LNCaP clone FGC (cell line): ENCODE results near the gene MCTP1.

Experiments
- DNase-seq: peaks from one replicate; pipeline ENCODE4 v3.0.0-alpha.2; 2011; ENCODE audit warnings: low read depth
- H3K4me3 ChIP-seq: 2 replicates; pipeline ENCODE4 v1.5.1; 2011; ENCODE audit warnings: mild to moderate bottlenecking, low read depth, low read length, control low read depth
- TF ChIP-seq, protein P1 (sequence below): IDR thresholded peaks from 2 replicates; pipeline ENCODE4 v1.5.1; 2012; ENCODE audit warnings: mild to moderate bottlenecking; ENCODE audit not compliant: control insufficient read depth, insufficient read depth; ENCODE audit errors: extremely low read depth

The MCTP1 gene

DNA sequence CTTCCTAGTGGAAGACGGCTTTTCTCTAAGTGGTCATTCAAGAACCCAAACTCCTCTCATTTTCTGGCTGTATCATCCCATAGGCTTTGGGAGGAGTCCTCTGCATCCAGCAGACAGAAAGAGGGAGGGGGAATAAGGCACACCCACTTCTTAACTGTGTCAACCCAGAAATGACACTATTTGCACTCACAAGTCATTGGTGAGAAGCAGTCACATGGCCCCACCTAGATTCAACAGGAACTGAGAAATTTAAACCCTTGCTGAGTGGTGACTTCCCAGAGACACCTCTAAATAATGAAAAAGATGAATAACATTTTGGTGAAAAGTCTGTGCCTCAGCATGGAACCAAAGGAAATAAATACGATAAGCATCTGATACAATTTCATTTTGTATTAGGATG, 120.0 kb downstream of the MCTP1 start:
- H3K4me3 ChIP-seq = no peak overlapping the region
- TF ChIP-seq, protein P1, sequence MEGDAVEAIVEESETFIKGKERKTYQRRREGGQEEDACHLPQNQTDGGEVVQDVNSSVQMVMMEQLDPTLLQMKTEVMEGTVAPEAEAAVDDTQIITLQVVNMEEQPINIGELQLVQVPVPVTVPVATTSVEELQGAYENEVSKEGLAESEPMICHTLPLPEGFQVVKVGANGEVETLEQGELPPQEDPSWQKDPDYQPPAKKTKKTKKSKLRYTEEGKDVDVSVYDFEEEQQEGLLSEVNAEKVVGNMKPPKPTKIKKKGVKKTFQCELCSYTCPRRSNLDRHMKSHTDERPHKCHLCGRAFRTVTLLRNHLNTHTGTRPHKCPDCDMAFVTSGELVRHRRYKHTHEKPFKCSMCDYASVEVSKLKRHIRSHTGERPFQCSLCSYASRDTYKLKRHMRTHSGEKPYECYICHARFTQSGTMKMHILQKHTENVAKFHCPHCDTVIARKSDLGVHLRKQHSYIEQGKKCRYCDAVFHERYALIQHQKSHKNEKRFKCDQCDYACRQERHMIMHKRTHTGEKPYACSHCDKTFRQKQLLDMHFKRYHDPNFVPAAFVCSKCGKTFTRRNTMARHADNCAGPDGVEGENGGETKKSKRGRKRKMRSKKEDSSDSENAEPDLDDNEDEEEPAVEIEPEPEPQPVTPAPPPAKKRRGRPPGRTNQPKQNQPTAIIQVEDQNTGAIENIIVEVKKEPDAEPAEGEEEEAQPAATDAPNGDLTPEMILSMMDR = no peak
- DNase-seq = no peak

DNA sequence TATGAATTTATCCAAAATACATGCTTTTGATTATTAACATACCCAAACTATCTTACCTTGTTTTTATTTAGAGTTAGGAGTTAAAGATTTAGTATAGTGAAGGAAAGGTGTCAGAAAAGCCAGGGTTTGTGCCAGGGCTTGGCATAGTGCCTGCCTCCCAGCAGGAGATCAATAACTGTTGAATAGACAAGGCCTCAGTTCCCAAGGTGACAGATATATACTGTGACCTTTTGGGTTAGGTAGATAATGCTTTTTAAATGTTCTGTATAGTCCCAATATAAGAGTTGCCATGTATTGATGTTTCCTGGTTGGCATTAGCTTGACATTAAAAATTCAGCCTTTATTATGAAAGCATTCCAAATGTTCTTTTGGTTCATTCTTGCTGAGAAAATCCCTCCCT, 121.8 kb downstream of the MCTP1 start:
- H3K4me3 ChIP-seq = peak overlapping the region; percentile 8; the same call in 1 of the 2 replicates
- DNase-seq = peak; percentile 15
- TF ChIP-seq, protein P1 = no peak

GRCh38 chr5:95162231-95162992, 122.5 kb downstream of the MCTP1 start:
- TF ChIP-seq, protein P1 = no peak
- DNase-seq = peak; percentile 89
- peak overlapping the region; percentile 8; the same call in 1 of the 2 replicates for H3K4me3 ChIP-seq

DNA sequence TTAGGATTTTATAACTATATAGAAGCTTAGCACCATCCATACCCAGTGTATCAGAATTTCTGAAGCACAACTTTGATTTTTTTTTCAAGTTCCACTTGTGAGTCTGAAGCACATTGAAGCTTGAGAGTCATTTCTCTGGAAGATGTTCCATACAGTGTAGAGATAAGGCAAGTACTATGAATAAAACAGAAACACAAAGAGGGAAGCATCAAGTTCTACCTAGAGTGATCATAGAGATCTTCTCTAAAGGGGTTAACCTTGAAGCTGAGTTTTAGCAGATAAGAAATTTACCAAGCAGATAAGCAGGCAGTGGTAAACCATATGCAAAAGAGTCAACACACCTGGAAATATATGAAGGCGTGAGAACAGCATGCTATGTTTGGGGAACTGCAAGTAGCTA, 125.3 kb downstream of the MCTP1 start:
- TF ChIP-seq, protein P1 = no peak
- H3K4me3 ChIP-seq = no peak overlapping the region
- no peak for DNase-seq

- H3K4me3 ChIP-seq = no peak overlapping the region
Measured at GRCh38 chr5:95155888-95156287, 129.0 kb downstream of the MCTP1 start.

GRCh38 chr5:95153511-95153910, 131.4 kb downstream of the MCTP1 start:
- DNase-seq = no peak
- TF ChIP-seq, protein P1 = no peak
- no peak overlapping the region for H3K4me3 ChIP-seq

More at GRCh38 chr5:95155888-95156287, 129.0 kb downstream of the MCTP1 start:
- TF ChIP-seq, protein P1 = no peak
- no peak for DNase-seq

- no peak for DNase-seq
- H3K4me3 ChIP-seq = no peak overlapping the region
- TF ChIP-seq, protein P1 = no peak
Measured at GRCh38 chr5:95152535-95152934, 132.4 kb downstream of the MCTP1 start.
